ENCODE results near the gene TMEM240.
"Not testable (repeated sequence)": the region's sequence is repeated elsewhere in the genome, so short reads cannot be mapped to it uniquely, and the experiment has no call there.

TMEM240 gene

GRCh38 chr1:1534401-1535154, 5.8 kb downstream of the TMEM240 start:
- TF ChIP-seq CTCF (IDR thresholded peaks at IDR 0.05): no peak
- Histone ChIP-seq H3K4me3 (no peak overlapping the region), H3K27ac (no peak overlapping the region)
- no peak for DNase-seq (ENCODE audit: low spot score)

GRCh38 chr1:1533894-1534291, 6.5 kb downstream of the TMEM240 start:
- not testable (repeated sequence) for DNase-seq (ENCODE audit: low spot score); H3K4me3 ChIP-seq
- peak overlapping the region in 1 of 2 donors; percentile 2 for H3K27ac ChIP-seq

- peak overlapping the region in 1 of 2 donors; percentile 2 for H3K27ac ChIP-seq
- not testable (repeated sequence) for DNase-seq (ENCODE audit: low spot score); H3K4me3 ChIP-seq
Measured at GRCh38 chr1:1533176-1533893, 7.1 kb downstream of the TMEM240 start.

GRCh38 chr1:1531947-1532346, 8.5 kb downstream of the TMEM240 start:
- Histone ChIP-seq H3K4me3 (no peak overlapping the region), H3K27ac (no peak overlapping the region)
- TF ChIP-seq CTCF (IDR thresholded peaks at IDR 0.05): no peak
- DNase-seq (ENCODE audit: low spot score): no peak

GRCh38 chr1:1529936-1530335, 10.5 kb downstream of the TMEM240 start:
- no peak for DNase-seq (ENCODE audit: low spot score)
- no peak for TF ChIP-seq CTCF (IDR thresholded peaks at IDR 0.05)
- Histone ChIP-seq H3K4me3 (no peak overlapping the region), H3K27ac (no peak overlapping the region)

- TF ChIP-seq CTCF (IDR thresholded peaks at IDR 0.05): no peak
Measured at GRCh38 chr1:1529321-1529720, 11.1 kb downstream of the TMEM240 start.

GRCh38 chr1:1528301-1529267, 11.8 kb downstream of the TMEM240 start:
- TF ChIP-seq CTCF (IDR thresholded peaks at IDR 0.05): no peak
- H3K4me3 ChIP-seq: no peak overlapping the region
- H3K27ac ChIP-seq: no peak overlapping the region
- DNase-seq (ENCODE audit: low spot score): no peak

More at GRCh38 chr1:1529321-1529720, 11.1 kb downstream of the TMEM240 start:
- Histone ChIP-seq H3K27ac (no peak overlapping the region), H3K4me3 (no peak overlapping the region)
- no peak for DNase-seq (ENCODE audit: low spot score)

Data from coronary artery (tissue), 2 donors.